Esophagus squamous epithelium (tissue), 4 donors: Measurements from ENCODE around the gene RPS6KA3.

Source experiments
- POLR2A ChIP-seq, 4 donors: fragments of 450-650 bp; IDR thresholded peaks; one replicate each; pipeline ENCODE4 v1.6.1; 2017; ENCODE audit warnings: antibody characterized with exemption in 4 of 4, mild to moderate bottlenecking in 4 of 4, moderate library complexity in 3 of 4
- TF ChIP-seq, protein P1 (sequence below), 6 experiments: fragments of 450-650 bp in 4 of 6; fragments of 200-600 bp in 2 of 6; sonication (generic) in 2 of 6; IDR thresholded peaks; one replicate each; pipeline ENCODE4 v1.5.1; 2016 to 2019; ENCODE audit warnings: antibody characterized with exemption in 6 of 6, mild to moderate bottlenecking in 4 of 6, moderate library complexity in 4 of 6

DNA sequence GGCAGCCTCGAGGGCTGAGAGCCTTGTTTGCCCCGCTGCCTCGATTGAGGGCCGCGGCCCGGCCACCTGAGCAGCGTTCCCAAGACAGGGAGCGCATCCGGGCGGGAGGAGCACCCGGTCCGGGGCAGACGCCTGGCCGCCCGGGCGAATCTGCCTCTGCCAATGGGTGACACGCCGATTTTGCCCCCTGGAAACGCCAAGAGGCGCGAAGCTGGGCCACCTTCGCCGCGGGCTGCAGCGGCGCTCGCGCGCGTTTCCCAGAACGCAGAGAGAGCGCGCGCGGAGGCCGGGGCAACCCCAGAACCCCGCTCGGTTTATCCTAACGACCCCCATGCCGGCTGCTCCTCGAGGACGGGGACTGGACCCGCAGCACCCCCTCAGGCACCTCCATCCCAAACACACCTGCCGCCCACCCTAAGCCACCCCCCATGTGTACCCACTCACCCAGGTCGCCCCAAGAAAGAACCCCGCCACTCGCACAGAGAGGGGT lies 150.6 kb downstream of the RPS6KA3 start:
- TF ChIP-seq POLR2A (IDR thresholded peaks at IDR 0.05) = no peak
- TF ChIP-seq, protein P1, sequence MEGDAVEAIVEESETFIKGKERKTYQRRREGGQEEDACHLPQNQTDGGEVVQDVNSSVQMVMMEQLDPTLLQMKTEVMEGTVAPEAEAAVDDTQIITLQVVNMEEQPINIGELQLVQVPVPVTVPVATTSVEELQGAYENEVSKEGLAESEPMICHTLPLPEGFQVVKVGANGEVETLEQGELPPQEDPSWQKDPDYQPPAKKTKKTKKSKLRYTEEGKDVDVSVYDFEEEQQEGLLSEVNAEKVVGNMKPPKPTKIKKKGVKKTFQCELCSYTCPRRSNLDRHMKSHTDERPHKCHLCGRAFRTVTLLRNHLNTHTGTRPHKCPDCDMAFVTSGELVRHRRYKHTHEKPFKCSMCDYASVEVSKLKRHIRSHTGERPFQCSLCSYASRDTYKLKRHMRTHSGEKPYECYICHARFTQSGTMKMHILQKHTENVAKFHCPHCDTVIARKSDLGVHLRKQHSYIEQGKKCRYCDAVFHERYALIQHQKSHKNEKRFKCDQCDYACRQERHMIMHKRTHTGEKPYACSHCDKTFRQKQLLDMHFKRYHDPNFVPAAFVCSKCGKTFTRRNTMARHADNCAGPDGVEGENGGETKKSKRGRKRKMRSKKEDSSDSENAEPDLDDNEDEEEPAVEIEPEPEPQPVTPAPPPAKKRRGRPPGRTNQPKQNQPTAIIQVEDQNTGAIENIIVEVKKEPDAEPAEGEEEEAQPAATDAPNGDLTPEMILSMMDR (IDR thresholded peaks at IDR 0.05) = no peak
